HepG2 (cell line): Measurements from ENCODE around the gene RANGRF. TPM values are rescaled to one million over a fixed set of nuclear protein-coding genes. Genes with fewer than 3 reads are reported as not detected.
A peak's percentile ranks its signal among the peaks of the same experiment; 100 is the strongest.

Experiments
- AGO2 ChIP-seq: fragments of 200-400 bp; formaldehyde crosslinking; optimal IDR thresholded peaks from 2 replicates; pipeline ENCODE3; 2017; ENCODE audit warnings: mild to moderate bottlenecking, low read depth, low read length, moderate library complexity
- ARHGAP35 ChIP-seq: sonication (generic); formaldehyde crosslinking; IDR thresholded peaks from 2 replicates; pipeline ENCODE4 v1.9.0; 2022; ENCODE audit warnings: mild to moderate bottlenecking, inconsistent platforms, moderate library complexity, missing genetic modification reagents, borderline replicate concordance
- CBFB ChIP-seq: sonication (generic); formaldehyde crosslinking; IDR thresholded peaks from 2 replicates; pipeline ENCODE4 v1.4.0; 2020; ENCODE audit warnings: missing genetic modification reagents
- CHD4 ChIP-seq: fragments of 200-600 bp; sonication (generic); IDR thresholded peaks from 2 replicates; pipeline ENCODE4 v1.7.0; 2017; ENCODE audit warnings: mild to moderate bottlenecking, low read length, borderline replicate concordance
- HNRNPLL ChIP-seq: fragments of 200-400 bp; formaldehyde crosslinking; IDR thresholded peaks from 2 replicates; pipeline ENCODE4 v1.6.1; 2017; ENCODE audit warnings: mild to moderate bottlenecking, low read depth, low read length; ENCODE audit not compliant: poor library complexity, severe bottlenecking
- KAT8 ChIP-seq: IDR thresholded peaks from 2 replicates; pipeline ENCODE4 v1.6.1; 2016; ENCODE audit warnings: missing genetic modification reagents, missing compliant biosample characterization
- PAWR ChIP-seq: sonication (generic); formaldehyde crosslinking; IDR thresholded peaks from 2 replicates; pipeline ENCODE4 v1.4.0; 2020; ENCODE audit warnings: missing genetic modification reagents, mild to moderate bottlenecking, borderline replicate concordance
- PBX3 ChIP-seq: sonication (generic); formaldehyde crosslinking; IDR thresholded peaks from 2 replicates; pipeline ENCODE4 v1.8.1; 2023; ENCODE audit warnings: missing genetic modification reagents, inconsistent platforms, borderline replicate concordance
- PPARG ChIP-seq: conservative IDR thresholded peaks from 2 replicates; pipeline ENCODE4 v1.6.1; 2016; ENCODE audit warnings: missing biosample characterization, missing genetic modification reagents
- SMAD1 ChIP-seq: sonication (generic); formaldehyde crosslinking; IDR thresholded peaks from 2 replicates; pipeline ENCODE4 v1.4.0; 2020; ENCODE audit warnings: missing genetic modification reagents, low read depth, mild to moderate bottlenecking, borderline replicate concordance
- SNAI1 ChIP-seq: sonication (generic); formaldehyde crosslinking; IDR thresholded peaks from 2 replicates; pipeline ENCODE4 v1.5.0; 2020; ENCODE audit warnings: mild to moderate bottlenecking, missing genetic modification reagents, borderline replicate concordance
- THAP8 ChIP-seq: sonication (generic); formaldehyde crosslinking; IDR thresholded peaks from 2 replicates; pipeline ENCODE4 v1.5.1; 2020; ENCODE audit warnings: missing genetic modification reagents, mild to moderate bottlenecking, borderline replicate concordance
- ZBTB3 ChIP-seq: sonication (generic); formaldehyde crosslinking; IDR thresholded peaks from 2 replicates; pipeline ENCODE4 v1.4.0; 2020; ENCODE audit warnings: low read depth, mild to moderate bottlenecking, moderate library complexity, missing genetic modification reagents, borderline replicate concordance
- ZNF563 ChIP-seq: sonication (generic); formaldehyde crosslinking; IDR thresholded peaks from 2 replicates; pipeline ENCODE4 v1.8.0; 2022; ENCODE audit warnings: mild to moderate bottlenecking, moderate library complexity, missing genetic modification reagents
- ZNF609 ChIP-seq: sonication (generic); formaldehyde crosslinking; IDR thresholded peaks from 2 replicates; pipeline ENCODE4 v1.4.0; 2020; ENCODE audit warnings: mild to moderate bottlenecking, missing genetic modification reagents, borderline replicate concordance
- ZNF816 ChIP-seq: sonication (generic); formaldehyde crosslinking; IDR thresholded peaks from 2 replicates; pipeline ENCODE4 v1.8.0; 2022; ENCODE audit warnings: missing genetic modification reagents, mild to moderate bottlenecking, borderline replicate concordance
- polyA plus RNA-seq, 8 experiments: library from polyadenylated mRNA; depleted of rRNA in 3 of 8; stranded (reverse) in 7 of 8; unstranded in 1 of 8; fragments of >200 nt; fragmentation: Illumina TruSeq in 4 of 8; extraction: Trizol in 4 of 8; gene quantifications; 2 replicates each; pipeline versions ENCODE4 v1.2.1 to v1.2.3, GENCODE V29; 2011 to 2016; ENCODE audit warnings: low read depth in 4 of 8, missing spikeins in 1 of 8, mixed read lengths in 1 of 8; ENCODE audit not compliant: insufficient read depth in 1 of 8
- total RNA-seq, 5 experiments: library from RNA; depleted of rRNA; stranded (reverse); fragments of >200 nt; fragmentation: Illumina TruSeq; extraction: Trizol; gene quantifications; 2 replicates each; pipeline ENCODE4 v1.2.3, GENCODE V29; 2016; ENCODE audit warnings: low read depth in 1 of 5
- TF ChIP-seq, protein P1 (sequence below): sonication (generic); formaldehyde crosslinking; IDR thresholded peaks from 2 replicates; pipeline ENCODE4 v1.5.0; 2020; ENCODE audit warnings: missing genetic modification reagents
- TF ChIP-seq, protein P2 (sequence below): sonication (generic); formaldehyde crosslinking; IDR thresholded peaks from 2 replicates; pipeline ENCODE4 v1.4.0; 2020; ENCODE audit warnings: missing genetic modification reagents

RANGRF gene
- total and polyA plus RNA-seq, 2 of the 13 experiments (the other 11 are each of a cell fraction or from before 2014, with no cell fraction given) = 18.6 to 40.7 TPM

GRCh38 chr17:8248751-8249607 lies 39.5 kb upstream of the RANGRF start, which contains the start of gene PFAS (continued):
- TF ChIP-seq ARHGAP35 (CRISPR knock-in tag) = no peak; the same call in 1 of the 2 replicates
- TF ChIP-seq SNAI1 (CRISPR knock-in tag) = no peak
- TF ChIP-seq PAWR (CRISPR knock-in tag) = no peak
- TF ChIP-seq, protein P1, sequence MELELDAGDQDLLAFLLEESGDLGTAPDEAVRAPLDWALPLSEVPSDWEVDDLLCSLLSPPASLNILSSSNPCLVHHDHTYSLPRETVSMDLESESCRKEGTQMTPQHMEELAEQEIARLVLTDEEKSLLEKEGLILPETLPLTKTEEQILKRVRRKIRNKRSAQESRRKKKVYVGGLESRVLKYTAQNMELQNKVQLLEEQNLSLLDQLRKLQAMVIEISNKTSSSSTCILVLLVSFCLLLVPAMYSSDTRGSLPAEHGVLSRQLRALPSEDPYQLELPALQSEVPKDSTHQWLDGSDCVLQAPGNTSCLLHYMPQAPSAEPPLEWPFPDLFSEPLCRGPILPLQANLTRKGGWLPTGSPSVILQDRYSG (CRISPR knock-in tag) = no peak
- TF ChIP-seq CBFB = no peak
- TF ChIP-seq SMAD1 (CRISPR knock-in tag) = no peak
- no peak for TF ChIP-seq ZNF816 (CRISPR knock-in tag)
- TF ChIP-seq, protein P2, sequence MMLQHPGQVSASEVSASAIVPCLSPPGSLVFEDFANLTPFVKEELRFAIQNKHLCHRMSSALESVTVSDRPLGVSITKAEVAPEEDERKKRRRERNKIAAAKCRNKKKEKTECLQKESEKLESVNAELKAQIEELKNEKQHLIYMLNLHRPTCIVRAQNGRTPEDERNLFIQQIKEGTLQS = 0 out of 2 replicates have a peak, but pooled peaks have one; percentile 37
- TF ChIP-seq PBX3 = no peak
- peak; percentile 83; the same call in 1 of the 2 replicates for TF ChIP-seq ZBTB3
- TF ChIP-seq ZNF609 (CRISPR knock-in tag) = no peak
- TF ChIP-seq THAP8 (CRISPR knock-in tag) = no peak
- no peak for TF ChIP-seq PPARG (CRISPR knock-in tag)
- peak; percentile 17; the same call in 1 of the 2 replicates for TF ChIP-seq CHD4
- TF ChIP-seq KAT8 = peak; percentile 96
- TF ChIP-seq AGO2 = no peak
- peak; percentile 69 for TF ChIP-seq HNRNPLL
- 0 out of 2 replicates have a peak, but pooled peaks have one; percentile 13 for TF ChIP-seq ZNF563 (CRISPR knock-in tag)
